GM18520 (cell line): ENCODE data around the gene GHITM.
A peak's percentile ranks its signal among the peaks of the same experiment; 100 is the strongest.
"Not testable (repeated sequence)": the region's sequence is repeated elsewhere in the genome, so short reads cannot be mapped to it uniquely, and the experiment has no call there.

ENCODE experiments used
- ATAC-seq: cut with Tn5 transposase; IDR thresholded peaks from one replicate; pipeline ENCODE4 v1.9.1; 2021; ENCODE audit not compliant: unreplicated experiment

Gene GHITM

DNA sequence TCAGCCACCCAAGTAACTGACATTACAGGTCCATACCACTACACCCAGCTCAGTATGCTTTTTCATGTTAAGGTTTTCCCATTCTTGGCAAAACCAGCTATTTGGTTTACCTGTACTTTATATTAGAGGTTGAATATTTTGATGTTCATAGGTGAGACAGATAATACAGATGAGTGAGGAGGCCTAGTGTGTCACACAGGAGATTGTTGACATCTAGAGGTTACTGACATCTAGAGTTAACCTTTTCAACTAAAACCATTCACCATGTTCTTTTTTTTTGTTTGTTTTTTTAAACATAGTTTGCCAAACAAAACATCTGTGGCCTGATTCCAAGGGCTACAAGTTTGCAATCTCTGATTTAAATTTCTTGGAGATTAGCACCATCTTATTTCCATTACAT, 8.0 kb downstream of the GHITM start:
- ATAC-seq, result no peak

DNA sequence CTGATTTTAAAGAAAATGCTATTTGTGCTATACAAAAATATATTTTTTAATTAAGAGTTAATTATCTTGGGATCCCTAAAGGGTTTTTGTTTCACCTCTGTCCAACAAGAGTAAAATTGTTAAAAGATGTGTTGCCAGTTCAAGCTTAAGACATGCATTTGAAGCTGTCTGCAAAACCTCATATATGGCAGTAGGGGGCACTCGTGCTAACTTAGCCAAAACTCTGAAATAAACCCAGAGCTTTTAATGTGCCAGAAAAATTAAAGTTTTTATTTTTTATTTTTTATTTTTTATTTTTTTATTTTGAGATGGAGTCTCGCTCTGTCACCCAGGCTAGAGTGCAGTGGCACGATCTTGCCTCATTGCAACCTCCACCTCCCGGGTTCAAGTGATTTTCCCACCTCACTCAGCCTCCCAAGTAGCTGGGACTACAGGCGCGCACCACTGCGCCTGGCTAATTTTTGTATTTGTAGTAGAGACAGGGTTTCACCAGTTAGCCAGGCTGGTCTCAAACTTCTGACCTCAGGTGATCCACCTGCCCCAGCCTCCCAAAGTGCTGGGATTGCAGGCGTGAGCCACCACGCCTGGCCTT, 8.8 kb downstream of the GHITM start:
- not testable (repeated sequence) for ATAC-seq

DNA sequence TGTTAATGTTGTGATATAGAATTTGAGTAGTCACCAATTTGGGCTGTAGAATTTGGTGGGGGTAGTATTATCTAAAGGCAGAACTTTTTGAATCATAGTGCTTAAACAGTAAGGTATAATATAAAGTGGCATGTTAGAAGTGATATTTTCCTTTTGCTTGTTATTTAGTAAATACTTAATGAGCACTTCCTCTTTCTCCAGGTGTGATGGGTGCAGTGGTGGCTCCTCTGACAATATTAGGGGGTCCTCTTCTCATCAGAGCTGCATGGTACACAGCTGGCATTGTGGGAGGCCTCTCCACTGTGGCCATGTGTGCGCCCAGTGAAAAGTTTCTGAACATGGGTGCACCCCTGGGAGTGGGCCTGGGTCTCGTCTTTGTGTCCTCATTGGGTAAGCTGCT, 10.5 kb downstream of the GHITM start:
- ATAC-seq, result no peak

DNA sequence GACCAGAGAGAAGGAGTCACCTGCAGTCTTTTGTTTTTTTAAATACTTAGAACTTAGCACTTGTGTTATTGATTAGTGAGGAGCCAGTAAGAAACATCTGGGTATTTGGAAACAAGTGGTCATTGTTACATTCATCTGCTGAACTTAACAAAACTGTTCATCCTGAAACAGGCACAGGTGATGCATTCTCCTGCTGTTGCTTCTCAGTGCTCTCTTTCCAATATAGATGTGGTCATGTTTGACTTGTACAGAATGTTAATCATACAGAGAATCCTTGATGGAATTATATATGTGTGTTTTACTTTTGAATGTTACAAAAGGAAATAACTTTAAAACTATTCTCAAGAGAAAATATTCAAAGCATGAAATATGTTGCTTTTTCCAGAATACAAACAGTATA, 13.5 kb downstream of the GHITM start:
- ATAC-seq, result no peak

DNA sequence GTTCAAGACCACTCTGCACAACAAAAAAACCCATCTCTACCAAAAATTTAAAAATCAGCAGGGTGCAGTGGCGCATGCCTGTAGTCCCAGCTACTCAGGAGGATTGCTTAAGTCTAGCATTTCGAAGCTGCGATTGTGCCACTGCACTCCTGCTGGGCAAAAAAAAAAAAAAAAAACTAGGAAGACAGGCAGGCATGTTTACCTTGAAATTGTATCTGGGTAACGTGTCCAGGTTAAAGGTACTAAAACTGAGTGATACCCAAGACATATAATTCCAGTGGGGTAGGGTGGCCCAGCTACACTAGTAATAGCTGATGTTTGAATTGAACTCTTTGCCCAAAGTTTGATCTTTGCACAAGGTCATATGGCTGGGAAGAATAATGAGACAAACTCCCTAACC, 16.2 kb downstream of the GHITM start:
- no peak for ATAC-seq

DNA sequence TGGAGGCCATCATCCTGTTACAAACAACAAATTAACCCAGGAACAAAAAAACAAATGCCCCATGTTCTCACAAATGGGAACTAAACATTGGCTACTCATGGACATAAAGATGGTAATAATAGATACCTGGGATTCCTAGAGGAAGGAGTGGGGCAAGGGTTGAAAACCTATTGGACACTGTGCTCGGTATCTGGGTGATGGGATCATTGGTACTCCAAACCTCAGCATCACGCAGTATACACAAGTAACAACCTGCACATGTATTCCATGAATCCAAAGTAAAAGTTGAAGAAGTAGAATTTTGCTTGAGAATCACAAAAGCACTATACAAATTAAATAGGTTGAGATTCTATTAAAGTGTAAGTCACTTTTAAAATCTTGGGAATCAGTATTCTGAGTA, 16.7 kb downstream of the GHITM start:
- no peak for ATAC-seq

DNA sequence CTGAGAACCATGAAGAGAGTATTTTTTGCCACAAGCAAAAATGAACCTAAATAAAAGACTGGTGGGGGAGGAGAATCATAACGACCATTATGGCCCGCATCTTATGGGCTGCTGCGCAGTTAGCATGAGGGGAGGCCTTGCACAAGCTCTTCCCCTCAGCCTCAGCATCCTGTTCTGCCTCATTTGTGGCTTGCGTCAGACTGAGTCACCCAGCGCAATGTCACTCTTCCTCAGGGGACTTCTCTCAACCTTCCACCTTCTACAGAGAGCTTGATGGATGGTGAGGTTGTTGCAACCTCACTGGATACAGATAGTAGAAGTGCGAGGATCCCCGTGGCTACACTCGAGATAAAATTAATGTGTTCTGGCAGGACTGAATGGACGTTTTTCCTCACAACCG, 17.5 kb downstream of the GHITM start:
- no peak for ATAC-seq

DNA sequence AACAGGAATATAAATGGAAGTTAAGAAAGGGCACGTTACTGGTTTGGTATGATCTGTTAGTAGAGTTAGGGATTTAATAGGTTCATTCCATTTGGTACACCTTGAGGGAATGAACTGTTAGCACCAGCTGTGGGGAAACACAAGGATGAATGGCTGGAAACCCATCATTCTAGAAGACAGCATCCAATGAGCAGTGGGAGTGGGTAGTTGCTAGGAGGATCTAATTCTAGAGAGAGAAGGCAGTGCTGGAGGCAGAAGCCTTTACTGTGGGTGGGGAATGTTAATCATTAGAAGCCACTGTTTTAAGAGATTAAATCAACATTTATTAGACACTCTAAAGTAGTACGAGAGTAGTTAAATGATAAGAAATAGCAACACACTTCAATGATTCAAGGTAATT, 18.8 kb downstream of the GHITM start:
- no peak for ATAC-seq

DNA sequence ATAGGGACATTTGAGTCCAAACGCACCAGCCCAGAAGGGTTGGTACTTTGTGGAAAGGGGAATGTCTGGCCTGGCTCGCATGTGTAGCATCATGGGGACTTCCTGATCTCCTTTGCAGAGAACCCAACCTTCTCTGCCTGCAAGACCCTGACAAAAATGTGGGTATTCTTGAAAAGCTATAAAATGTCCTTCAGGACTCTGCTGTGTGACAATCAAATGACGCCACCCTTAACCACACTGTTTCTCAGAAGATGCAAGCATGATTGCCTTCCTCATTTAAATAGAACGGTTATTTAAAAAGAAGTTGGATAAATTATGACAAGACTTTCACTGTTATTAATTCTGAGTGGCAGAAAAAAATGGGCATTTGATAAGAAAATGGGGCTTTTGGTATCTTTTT, 19.2 kb downstream of the GHITM start:
- ATAC-seq, result no peak

DNA sequence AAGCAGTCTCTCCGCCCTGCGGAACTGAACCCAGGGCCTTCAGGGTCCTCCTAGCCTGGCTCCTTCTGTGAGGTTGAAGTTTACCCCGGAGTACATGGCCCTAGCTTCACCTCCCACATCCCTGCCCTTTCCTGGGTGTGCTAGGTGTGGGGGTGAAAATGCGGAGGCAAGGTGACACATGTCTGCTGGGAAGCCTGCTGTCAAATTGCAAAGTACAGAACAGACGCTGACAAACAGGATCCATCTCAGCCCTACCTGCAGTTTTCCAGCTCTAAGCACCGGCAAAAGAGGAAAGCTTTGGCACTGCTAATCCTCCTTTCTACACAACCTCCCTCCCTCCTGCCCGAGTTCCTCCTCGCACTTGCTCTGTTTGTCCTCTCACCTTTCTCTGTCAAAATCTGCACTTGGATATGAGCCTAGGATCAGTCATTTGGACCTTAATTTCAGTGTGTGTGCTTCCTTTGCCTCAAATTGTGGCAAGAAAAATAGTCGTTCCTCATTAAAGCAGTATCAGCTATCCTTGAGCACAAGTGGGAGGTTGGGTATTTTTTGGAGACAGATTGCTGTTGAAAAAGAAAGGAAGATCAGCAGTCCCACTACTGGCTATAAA, 19.9 kb downstream of the GHITM start:
- ATAC-seq, result no peak

DNA sequence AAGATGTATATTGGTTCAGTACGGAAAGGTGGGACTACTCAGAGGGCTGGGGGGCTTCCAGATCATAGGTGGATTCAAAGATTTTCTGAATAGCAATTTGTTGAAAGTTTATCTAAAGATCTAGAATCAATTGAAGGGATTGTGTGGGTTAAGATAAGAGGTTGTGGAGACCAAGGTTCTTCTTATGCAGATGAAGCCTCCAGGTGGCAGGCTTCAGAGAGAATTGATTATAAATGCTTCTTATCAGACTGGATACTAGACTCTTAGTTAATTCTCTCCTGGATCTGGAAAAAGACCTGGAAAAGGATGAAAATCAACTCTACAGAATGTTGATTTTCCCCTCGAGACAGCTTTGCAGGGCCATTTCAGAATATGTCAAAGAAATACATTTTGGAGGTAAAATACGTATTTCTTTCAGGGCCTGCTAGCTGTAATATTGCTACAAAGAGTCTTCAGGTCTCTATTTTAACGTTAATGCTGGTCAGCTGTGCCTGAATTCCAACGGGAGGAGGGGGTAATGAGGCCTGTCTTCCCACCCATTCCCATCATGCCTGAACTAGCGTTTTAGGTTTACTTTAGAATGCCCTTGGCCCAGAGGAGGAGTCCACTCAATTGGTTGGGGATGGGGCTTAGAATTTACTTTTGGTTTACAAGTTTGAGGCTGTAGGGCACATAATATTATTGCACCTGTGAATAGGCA, 21.5 kb downstream of the GHITM start:
- ATAC-seq, result no peak

DNA sequence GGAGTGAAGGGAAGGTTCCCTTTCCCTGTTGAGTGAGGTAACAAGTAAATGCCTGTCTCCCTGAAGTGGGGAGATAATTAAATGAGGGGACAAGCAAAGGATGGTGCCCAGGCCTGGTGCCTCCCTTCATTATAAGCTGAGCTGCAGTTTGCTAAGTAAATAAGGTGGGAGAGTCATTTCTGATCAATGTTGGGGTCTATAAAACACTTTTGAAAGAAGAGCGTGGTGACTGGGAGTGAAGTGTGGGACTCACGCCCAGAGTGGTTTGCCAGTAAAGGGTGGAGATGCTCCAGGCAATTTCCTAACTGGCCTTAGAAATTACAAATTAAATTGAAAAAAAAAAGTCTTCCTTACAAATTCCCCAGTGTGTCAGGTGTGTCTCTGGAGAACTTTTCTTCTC, 24.7 kb downstream of the GHITM start:
- no peak for ATAC-seq

DNA sequence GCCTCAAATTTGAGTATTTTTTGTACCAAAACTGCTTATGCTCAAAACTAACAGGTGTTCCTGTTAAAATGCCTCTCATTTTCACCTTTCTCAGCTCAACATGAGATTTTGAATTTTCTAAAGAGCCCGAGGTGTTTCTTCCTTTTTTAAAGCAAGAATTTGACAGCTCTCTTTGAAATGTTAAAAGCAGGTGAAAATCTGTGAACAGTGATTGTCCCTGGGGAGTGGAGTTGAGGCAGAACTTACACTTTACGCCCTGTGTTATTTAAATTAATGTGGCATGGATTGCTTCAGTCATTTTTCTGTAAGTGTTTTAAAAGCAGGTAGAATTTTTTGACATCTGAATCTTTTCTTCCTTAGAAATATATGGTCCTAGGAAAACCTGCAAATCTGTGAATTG, 25.1 kb downstream of the GHITM start:
- no peak for ATAC-seq

DNA sequence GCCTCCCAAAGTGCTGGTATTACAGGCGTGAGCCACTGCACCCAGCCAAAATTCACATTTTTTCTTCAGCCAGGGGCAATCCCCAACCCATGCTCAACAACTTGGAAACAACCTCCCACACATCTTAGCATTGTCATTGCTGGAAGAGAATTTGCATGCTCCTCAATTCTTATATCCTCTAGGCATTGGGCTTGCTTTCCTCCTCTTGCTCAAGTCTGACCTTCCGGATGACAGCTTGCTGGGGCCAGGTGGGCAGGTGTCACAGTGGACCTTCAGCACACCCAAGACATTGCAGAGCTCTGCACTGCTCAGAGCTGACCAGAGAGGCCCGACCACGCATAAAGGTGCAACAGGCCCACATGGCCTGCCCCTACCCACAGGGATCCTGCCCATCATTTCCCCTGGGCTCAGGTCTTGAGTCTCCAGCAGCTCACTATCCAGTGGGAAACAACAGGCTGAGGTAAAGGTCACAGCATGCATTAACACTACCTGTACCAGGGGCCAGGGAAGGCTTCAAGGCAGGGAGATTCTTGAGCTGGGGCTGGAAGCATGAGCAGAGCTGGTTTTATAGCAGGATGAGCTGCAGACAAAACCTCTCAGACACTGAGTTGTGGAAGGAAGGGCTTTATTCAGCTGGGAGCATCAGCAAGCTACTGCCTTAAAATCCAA, 27.4 kb downstream of the GHITM start:
- ATAC-seq, result peak; percentile 38

DNA sequence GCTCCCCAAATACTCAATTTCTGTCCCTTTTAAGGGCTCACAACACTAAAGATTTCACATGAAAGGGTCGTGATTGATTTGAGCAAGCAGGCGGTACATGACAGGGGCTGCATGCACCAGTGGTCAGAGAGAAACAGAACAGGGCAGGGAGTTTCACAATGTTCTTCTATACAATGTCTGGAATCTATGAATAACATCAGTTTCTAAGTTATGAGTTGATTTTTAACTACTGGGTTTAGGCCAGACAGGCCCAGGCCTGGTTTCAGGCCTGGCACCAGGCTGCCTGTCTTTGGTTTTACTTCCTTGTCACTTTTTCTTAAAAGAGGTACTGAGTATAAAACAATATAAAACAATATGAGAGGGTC, 28.0 kb downstream of the GHITM start:
- not testable (repeated sequence) for ATAC-seq

DNA sequence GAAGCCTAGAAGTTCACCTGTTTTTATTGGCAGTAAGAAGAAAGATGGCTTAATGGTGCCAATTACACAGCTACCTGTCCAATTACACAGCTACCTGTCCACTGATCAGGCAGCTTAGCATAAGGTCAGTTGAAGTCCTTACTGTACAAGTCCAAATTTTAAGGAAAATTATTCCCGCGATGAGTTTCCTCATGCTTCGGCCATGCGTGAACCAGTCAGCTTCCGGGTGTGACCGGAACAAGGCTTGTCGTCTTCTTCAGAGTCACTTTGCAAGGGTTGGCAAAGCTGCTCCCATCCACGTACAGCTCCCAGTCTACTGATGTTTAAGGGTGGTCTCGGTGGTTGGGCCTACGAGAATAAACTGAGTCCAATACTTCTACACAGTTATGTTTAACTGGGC, 29.1 kb downstream of the GHITM start:
- ATAC-seq, result not testable (repeated sequence)

DNA sequence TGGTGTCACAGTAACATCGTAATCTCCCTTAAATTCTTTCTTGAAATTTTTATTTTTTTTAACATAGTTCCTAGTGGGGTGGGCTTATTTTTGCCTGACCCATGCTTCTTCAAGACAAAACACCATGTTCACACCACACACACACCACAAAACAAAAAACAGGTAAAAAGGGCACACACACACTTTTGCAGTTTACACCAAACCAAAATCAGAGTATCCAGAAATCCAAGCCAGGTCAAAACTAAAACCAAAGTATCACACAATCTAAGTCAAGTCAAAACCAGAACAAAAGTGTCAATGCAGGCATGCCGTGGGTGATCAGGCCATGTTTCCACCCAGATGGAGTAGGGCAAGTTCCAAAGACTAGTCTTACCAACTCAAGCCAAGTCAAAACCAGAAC, 31.9 kb downstream of the GHITM start:
- not testable (repeated sequence) for ATAC-seq

DNA sequence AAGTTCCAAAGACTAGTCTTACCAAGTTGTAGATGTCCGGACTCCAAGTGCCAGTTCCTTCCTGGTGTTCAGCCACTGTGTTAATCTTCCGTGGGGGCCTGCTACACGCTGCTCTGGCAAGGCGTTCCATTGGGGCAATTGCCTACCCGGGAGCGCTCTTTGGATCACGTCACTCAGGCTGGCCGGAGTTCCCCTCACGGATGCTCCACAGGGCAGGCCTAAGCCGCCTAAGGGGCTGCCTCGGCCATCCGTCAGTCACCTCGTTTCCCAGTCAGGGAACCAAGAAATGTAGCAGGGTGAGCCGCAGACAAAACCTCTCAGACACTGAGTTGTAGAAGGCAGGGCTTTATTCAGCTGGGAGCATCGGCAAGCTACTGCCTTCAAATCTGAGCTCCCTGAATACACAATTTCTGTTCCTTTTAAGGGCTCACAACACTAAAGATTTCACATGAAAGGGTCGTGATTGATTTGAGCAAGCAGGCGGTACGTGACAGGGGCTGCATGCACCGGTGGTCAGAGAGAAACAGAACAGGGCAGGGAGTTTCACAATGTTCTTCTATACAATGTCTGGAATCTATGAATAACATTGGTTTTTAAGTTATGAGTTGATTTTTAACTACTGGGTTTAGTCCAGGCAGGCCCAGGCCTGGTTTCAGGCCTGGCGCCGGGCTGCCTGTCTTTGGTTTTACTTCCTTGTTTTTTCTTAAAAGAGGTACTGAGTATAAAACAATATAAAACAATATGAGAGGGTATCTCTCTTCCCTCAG, 32.6 kb downstream of the GHITM start:
- ATAC-seq, result peak; percentile 31

DNA sequence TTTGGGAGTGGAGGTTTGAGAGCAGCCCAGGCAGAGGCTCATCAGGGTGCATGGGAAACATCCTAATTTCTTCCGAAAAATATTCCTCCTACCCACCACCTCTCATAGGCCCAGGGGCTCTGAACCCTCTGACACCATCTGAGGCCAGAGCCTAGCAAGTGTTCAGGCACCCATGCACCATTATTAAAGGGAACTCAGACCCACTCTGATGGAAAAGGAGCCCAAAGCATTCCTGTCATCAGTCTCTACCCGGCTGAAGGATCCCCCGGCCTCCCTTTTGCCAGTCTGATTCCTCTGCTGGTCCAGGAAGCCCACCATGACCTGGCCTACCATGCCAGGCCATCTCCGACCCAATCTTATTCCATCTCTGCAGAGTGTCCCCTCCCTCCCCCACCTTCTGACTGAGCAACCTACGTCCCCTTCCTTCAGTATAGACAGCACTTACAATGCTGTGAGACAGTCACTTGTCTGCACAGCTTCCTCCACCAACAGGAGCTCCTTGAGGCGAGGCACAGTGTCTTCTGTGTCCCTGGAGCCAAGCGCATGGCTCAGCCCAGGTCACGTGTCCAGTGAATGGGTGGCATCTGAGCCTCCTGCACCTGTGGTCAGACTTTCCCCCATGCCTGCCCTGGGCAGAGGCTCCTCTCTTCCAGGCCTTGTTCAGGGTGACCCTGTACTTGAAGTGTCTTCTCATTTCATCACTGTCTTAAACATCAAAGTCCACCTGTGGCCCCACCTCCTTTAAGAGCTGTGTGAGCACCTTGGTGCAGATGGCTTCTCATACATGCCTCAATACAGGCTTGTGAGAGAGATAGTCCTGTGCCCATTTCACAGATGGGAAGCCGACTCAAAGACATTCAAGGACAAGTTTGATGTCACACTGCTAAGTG, 33.4 kb downstream of the GHITM start:
- ATAC-seq, result no peak

DNA sequence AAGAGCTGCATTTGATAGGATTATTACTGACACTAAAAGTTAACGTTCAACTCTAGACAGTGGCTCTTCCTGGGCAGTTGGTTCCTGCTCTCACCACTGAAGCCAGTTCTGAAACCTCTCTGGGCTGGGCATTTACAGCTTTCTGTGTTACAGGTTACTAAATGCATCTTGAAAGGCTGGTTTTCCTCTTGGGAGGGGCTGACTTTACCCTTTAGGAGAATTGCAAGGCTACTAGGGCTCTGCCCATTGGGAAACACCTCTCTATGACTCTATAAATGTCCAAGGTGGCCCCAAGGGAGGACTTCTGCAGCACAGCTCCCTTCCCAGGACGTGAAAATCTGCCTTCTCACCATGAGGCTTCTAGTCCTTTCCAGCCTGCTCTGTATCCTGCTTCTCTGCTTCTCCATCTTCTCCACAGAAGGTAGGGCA, 34.2 kb downstream of the GHITM start, which contains the start of gene GPR15LG:
Gene GPR15LG (plus strand): TSS at position 301 of the 429 bp plus-strand sequence. CDS start 51 bp downstream, at position 352.
- ATAC-seq, result no peak
